Ishikawa (cell line): Measurements from ENCODE around the gene CDKN3.

Experiments
- CEBPB ChIP-seq: IDR thresholded peaks from 2 replicates; pipeline ENCODE4 v1.6.1; 2012
- CREB1 ChIP-seq: IDR thresholded peaks from 2 replicates; pipeline ENCODE4 v1.6.1; 2012; ENCODE audit warnings: low read depth
- EGR1 ChIP-seq: IDR thresholded peaks from 2 replicates; pipeline ENCODE4 v1.6.1; 2012
- EP300 ChIP-seq: IDR thresholded peaks from 2 replicates; pipeline ENCODE4 v1.6.1; 2012; ENCODE audit warnings: borderline replicate concordance
- FOXM1 ChIP-seq: IDR thresholded peaks from 2 replicates; pipeline ENCODE4 v1.6.1; 2012; ENCODE audit warnings: low read depth, borderline replicate concordance
- NFIC ChIP-seq: IDR thresholded peaks from 2 replicates; pipeline ENCODE4 v1.6.1; 2012
- RAD21 ChIP-seq: IDR thresholded peaks from 2 replicates; pipeline ENCODE4 v1.6.1; 2012; ENCODE audit warnings: low read depth
- TAF1 ChIP-seq: IDR thresholded peaks from 2 replicates; pipeline ENCODE4 v1.6.1; 2012; ENCODE audit warnings: low read depth, mild to moderate bottlenecking
- TCF12 ChIP-seq: IDR thresholded peaks from 2 replicates; pipeline ENCODE4 v1.6.1; 2012; ENCODE audit warnings: low read depth
- TEAD4 ChIP-seq: IDR thresholded peaks from 2 replicates; pipeline ENCODE4 v1.6.1; 2012
- USF1 ChIP-seq: IDR thresholded peaks from 2 replicates; pipeline ENCODE4 v1.6.1; 2012
- YY1 ChIP-seq: IDR thresholded peaks from 2 replicates; pipeline ENCODE4 v1.6.1; 2012; ENCODE audit warnings: low read depth
- ZBTB7A ChIP-seq: IDR thresholded peaks from 2 replicates; pipeline ENCODE4 v1.6.1; 2012; ENCODE audit warnings: low read depth
- TF ChIP-seq, protein P1 (sequence below): IDR thresholded peaks from 2 replicates; pipeline ENCODE4 v1.6.1; 2012
- TF ChIP-seq, protein P2 (sequence below): IDR thresholded peaks from 2 replicates; pipeline ENCODE4 v1.6.1; 2012; ENCODE audit warnings: low read depth, mild to moderate bottlenecking

The CDKN3 gene, protein sequence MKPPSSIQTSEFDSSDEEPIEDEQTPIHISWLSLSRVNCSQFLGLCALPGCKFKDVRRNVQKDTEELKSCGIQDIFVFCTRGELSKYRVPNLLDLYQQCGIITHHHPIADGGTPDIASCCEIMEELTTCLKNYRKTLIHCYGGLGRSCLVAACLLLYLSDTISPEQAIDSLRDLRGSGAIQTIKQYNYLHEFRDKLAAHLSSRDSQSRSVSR

DNA sequence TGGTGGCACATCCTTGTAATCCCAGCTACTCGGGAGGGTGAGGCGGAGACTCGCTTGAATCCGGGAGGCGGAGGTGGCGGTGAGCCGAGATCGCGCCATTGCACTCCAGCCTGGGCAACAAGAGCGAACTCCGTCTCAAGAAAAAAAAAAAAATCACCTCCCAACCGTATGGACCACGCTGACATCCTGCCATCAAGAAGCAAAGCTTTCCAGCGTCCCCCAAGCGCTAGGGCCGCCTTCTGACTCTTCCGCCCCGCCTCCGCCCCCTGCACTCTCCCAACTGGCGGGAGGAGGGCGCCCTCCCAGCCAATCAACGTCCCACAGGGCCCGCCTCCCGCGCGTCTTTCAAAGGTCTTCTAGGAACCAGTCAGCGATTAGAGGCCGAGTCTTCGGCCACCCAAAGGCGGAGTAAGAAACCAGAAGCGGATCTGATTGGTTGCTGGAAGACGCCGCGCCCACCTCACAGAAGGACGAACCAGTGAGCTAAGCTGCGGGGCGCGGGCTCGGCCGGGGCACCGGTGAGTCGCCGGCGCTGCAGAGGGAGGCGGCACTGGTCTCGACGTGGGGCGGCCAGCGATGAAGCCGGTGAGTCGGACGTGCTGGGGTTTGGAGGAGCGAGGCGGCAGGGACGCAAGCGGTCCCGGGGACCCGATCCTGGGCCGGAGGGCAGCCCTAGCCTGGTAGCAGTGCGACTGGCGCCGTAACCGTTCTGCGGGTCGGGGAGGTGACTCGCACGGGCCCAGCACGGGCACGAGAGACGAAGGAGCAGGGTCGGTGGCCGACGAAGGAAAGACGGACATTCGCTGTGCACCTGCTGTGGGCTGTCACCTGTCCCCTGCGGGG, at the start of gene CDKN3:
Gene CDKN3 (plus strand): TSS at position 515 of the 843 bp plus-strand sequence. CDS start 62 bp downstream, at position 577.
- peak; percentile 100 for TF ChIP-seq FOXM1
- TF ChIP-seq CREB1, result peak; percentile 17; the same call in 1 of the 2 replicates
- TF ChIP-seq YY1, result peak; percentile 18; the same call in 1 of the 2 replicates
- no peak for TF ChIP-seq ZBTB7A
- no peak for TF ChIP-seq CEBPB
- TF ChIP-seq NFIC, result no peak
- TF ChIP-seq TCF12, result peak; percentile 19; the same call in 1 of the 2 replicates
- TF ChIP-seq, protein P1, sequence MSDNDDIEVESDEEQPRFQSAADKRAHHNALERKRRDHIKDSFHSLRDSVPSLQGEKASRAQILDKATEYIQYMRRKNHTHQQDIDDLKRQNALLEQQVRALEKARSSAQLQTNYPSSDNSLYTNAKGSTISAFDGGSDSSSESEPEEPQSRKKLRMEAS, result peak; percentile 64; the same call in 1 of the 2 replicates
- peak; percentile 85 for TF ChIP-seq TAF1

DNA sequence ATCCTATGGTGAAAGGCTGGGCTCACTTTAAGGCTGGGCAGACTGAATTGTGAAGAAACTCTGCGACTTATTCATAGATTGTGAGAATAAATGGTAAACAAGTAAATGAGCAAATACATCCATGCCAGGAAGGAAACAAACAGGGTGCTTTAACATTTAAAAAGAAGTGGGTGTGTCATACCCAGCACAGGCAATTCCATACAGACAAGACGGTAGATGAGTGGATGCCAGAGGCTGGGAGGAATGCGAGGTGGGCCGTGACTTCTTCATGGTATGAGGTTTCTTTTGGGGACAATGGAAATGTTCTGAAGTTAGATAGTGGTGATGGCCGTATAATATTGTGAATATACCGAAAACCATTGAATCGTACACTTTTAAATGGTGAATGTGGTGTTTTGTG, 49.8 kb upstream of the CDKN3 start:
- TF ChIP-seq YY1 (no peak), USF1 (no peak), TCF12 (no peak), TEAD4 (no peak), EGR1 (no peak)

DNA sequence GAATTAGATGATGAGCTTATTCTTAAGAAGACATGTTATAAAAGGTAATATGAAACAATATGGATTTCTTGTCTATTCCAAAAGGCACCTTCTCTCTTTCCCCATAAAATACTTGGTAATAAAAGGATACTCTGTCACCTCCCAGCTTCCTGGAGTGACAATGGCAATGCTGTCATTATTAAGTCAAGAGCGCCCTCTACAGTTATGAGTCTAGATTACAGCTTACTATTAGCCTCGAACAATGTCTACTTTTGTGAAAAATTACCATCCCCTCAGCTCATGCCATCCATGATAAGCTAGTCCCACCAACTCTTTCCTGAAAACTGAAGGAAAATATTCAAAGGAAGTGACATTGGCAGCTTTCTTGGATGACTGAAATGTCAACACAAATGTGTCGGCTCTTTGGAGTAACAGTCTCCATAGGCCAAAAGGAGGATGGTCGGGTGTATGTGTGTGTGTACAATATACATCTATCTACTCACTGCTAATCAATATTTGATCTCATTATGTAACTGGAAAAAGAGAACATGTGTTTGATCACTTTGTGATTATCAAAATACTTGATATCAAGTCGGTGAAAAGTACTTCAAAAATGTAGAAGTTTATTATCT, 48.7 kb upstream of the CDKN3 start:
- TF ChIP-seq, protein P1, result no peak
- no peak for TF ChIP-seq NFIC
- TF ChIP-seq EGR1, result no peak
- peak; percentile 90 for TF ChIP-seq RAD21
- TF ChIP-seq ZBTB7A, result no peak
- TF ChIP-seq YY1, result no peak
- no peak for TF ChIP-seq TCF12
- no peak for TF ChIP-seq FOXM1
- TF ChIP-seq USF1, result no peak

DNA sequence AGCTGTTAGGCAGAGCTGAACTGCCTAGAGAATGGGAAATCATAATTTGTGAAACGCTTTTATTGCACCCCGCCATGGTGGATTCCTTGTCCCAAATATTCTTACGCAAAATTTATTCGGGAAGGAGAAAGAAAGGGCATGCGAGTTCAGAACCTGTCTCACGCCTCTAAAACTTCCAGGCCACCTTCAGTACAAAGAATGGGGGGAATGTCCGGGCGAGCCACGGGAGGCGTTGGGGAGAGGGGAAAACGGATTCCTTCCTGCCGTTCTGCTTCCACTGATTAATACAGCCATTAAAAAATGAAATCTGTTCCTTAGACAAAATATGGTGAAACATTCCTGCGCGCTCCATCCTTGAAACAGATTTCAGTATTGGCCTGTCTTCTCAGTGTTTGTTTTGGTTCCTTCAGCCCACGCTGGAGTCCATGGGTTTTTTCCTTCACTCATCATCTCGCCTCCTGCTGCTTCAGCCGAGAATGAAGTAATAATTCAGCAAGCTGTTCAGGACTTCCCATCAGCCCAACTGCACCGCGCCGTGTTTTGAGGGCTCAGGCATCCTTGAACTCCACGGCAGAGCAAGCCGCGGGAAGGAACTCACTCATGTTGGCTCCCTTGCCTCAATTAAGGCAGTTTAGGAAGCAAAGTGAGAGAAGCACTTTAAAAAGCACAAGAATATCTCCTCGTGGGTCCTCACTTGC, 47.7 kb upstream of the CDKN3 start:
- no peak for TF ChIP-seq FOXM1
- TF ChIP-seq EGR1, result no peak
- no peak for TF ChIP-seq TAF1
- no peak for TF ChIP-seq USF1
- TF ChIP-seq, protein P1, result no peak

DNA sequence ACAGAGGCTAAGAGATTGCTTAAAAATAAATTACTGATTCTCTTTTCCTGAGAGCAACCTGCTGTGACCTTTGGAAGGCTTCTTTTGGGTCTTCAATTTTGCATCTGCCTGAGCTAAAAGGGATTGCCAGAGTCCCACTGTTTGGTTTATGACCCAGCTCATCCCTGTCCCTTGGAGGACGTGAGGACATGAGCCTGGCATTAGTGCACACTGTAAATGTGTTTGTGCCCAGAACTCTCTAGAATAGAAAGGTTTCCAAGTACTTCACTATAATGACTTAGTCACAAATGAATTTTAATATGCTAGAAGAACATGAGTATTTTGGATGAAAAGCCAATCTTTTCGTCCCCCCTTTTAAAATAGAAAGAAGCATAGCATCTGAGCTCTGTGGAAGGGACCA, 47.1 kb upstream of the CDKN3 start:
- TF ChIP-seq, protein P1, result no peak
- TF ChIP-seq EGR1, result no peak
- TF ChIP-seq TEAD4, result no peak
- no peak for TF ChIP-seq NFIC
- no peak for TF ChIP-seq TCF12
- TF ChIP-seq YY1, result no peak
- TF ChIP-seq CEBPB, result no peak
- no peak for TF ChIP-seq CREB1
- no peak for TF ChIP-seq RAD21
- TF ChIP-seq EP300, result no peak
- TF ChIP-seq, protein P2, sequence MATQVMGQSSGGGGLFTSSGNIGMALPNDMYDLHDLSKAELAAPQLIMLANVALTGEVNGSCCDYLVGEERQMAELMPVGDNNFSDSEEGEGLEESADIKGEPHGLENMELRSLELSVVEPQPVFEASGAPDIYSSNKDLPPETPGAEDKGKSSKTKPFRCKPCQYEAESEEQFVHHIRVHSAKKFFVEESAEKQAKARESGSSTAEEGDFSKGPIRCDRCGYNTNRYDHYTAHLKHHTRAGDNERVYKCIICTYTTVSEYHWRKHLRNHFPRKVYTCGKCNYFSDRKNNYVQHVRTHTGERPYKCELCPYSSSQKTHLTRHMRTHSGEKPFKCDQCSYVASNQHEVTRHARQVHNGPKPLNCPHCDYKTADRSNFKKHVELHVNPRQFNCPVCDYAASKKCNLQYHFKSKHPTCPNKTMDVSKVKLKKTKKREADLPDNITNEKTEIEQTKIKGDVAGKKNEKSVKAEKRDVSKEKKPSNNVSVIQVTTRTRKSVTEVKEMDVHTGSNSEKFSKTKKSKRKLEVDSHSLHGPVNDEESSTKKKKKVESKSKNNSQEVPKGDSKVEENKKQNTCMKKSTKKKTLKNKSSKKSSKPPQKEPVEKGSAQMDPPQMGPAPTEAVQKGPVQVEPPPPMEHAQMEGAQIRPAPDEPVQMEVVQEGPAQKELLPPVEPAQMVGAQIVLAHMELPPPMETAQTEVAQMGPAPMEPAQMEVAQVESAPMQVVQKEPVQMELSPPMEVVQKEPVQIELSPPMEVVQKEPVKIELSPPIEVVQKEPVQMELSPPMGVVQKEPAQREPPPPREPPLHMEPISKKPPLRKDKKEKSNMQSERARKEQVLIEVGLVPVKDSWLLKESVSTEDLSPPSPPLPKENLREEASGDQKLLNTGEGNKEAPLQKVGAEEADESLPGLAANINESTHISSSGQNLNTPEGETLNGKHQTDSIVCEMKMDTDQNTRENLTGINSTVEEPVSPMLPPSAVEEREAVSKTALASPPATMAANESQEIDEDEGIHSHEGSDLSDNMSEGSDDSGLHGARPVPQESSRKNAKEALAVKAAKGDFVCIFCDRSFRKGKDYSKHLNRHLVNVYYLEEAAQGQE, result no peak
- no peak for TF ChIP-seq FOXM1
- TF ChIP-seq TAF1, result no peak
- TF ChIP-seq ZBTB7A, result no peak
- TF ChIP-seq USF1, result no peak
